GM12892 (cell line): ENCODE data around the gene DCPS.

Source experiments
- POLR2A ChIP-seq: IDR thresholded peaks from 2 replicates; pipeline ENCODE4 v1.6.1; 2011; ENCODE audit warnings: low read depth, low read length, control low read depth
- POLR2AphosphoS5 ChIP-seq: IDR thresholded peaks from 2 replicates; pipeline ENCODE4 v1.6.1; 2011; ENCODE audit warnings: low read depth, low read length, control low read depth

DNA sequence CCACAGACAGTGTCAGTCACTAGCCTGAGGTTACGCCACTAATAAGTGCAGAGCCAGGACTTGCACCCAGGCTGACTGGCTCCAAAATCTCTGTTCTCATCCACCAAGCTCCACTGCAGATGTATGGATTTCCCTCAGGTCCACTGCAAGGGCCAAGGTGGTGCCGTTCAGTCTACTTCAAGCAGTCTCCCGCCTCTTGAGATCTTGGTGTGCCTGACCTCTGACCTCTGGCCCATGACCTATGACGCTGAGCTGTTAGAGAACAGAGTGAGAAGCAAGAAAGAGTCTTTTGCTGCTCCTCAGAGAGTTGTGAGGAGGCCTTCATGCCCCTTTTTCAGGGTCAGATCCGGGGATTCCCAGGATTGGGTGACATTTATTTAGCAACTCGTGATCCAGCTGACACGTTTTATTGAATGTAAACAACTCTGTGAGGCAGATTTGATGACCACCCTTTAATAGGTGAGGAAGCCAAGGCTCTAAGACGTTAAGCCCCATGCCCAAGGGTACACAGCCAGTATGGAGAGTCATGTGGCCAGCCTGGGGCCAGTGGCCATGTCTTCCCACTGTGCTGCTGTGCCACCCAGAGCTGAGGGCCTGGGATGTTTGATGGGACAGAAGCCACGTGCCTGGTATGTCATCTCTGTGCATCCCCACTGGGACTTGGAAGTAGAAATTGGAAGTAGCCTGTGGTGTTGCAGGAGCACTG is 25.2 kb downstream of the DCPS start:
- TF ChIP-seq POLR2A (no peak), POLR2AphosphoS5 (no peak)
